Measurements from ENCODE around the gene WT1.

Gene WT1

GRCh38 chr11:32365192-32365591 is 70.1 kb downstream of the WT1 start:
- H3K36me3 ChIP-seq (replicated peaks; ENCODE audit: low read depth, low read length), result no peaks in the 10 kb centered on the region
- TF ChIP-seq EZH2phosphoT487 (IDR thresholded peaks at IDR 0.05; ENCODE audit: low read depth) (no peak), CTCF (IDR thresholded peaks at IDR 0.05; ENCODE audit: low read depth, low read length) (no peak)
- H2AFZ ChIP-seq (ENCODE audit: low read depth, low read length), result no peak overlapping the region
- H4K20me1 ChIP-seq (ENCODE audit: insufficient read depth, low read length), result no peaks in the 10 kb centered on the region
- no peak overlapping the region for H3K4me3 ChIP-seq (ENCODE audit: low read length)
- H3K9ac ChIP-seq (ENCODE audit: low read length), result no peak overlapping the region
- H3K4me1 ChIP-seq (ENCODE audit: low read length), result no peaks in the 10 kb centered on the region
- no peak overlapping the region for H3K4me2 ChIP-seq (ENCODE audit: low read length)
- H3K27me3 ChIP-seq (ENCODE audit: low read depth, low read length), result no peaks in the 10 kb centered on the region
- H3K9me3 ChIP-seq (ENCODE audit: insufficient read depth, low read length), result peaks cover 9% of the 10 kb centered on the region; the same call in 1 of the 2 replicates
- no peaks in the 10 kb centered on the region for H3K79me2 ChIP-seq (ENCODE audit: low read length)
- no peak overlapping the region for H3K27ac ChIP-seq (ENCODE audit: low read length)

- no peak for TF ChIP-seq CTCF (IDR thresholded peaks at IDR 0.05; ENCODE audit: low read depth, low read length)
- TF ChIP-seq EZH2phosphoT487 (IDR thresholded peaks at IDR 0.05; ENCODE audit: low read depth), result no peak
- H3K79me2 ChIP-seq (ENCODE audit: low read length), result no peaks in the 10 kb centered on the region
- no peak overlapping the region for H3K27ac ChIP-seq (ENCODE audit: low read length)
- H3K27me3 ChIP-seq (ENCODE audit: low read depth, low read length), result no peaks in the 10 kb centered on the region
- no peak overlapping the region for H3K4me3 ChIP-seq (ENCODE audit: low read length)
- H3K9ac ChIP-seq (ENCODE audit: low read length), result no peak overlapping the region
- no peak overlapping the region for H2AFZ ChIP-seq (ENCODE audit: low read depth, low read length)
- no peaks in the 10 kb centered on the region for H3K9me3 ChIP-seq (ENCODE audit: insufficient read depth, low read length)
- no peaks in the 10 kb centered on the region for H4K20me1 ChIP-seq (ENCODE audit: insufficient read depth, low read length)
- H3K36me3 ChIP-seq (replicated peaks; ENCODE audit: low read depth, low read length), result no peaks in the 10 kb centered on the region
- no peaks in the 10 kb centered on the region for H3K4me1 ChIP-seq (ENCODE audit: low read length)
- no peak overlapping the region for H3K4me2 ChIP-seq (ENCODE audit: low read length)
Observed at GRCh38 chr11:32358729-32359128, 76.6 kb downstream of the WT1 start.

- Histone ChIP-seq H3K27ac (ENCODE audit: low read length) (no peak overlapping the region), H3K4me3 (ENCODE audit: low read length) (no peak overlapping the region), H3K9me3 (ENCODE audit: insufficient read depth, low read length) (no peaks in the 10 kb centered on the region), H4K20me1 (ENCODE audit: insufficient read depth, low read length) (no peaks in the 10 kb centered on the region), H3K27me3 (ENCODE audit: low read depth, low read length) (no peaks in the 10 kb centered on the region), H3K36me3 (replicated peaks; ENCODE audit: low read depth, low read length) (no peaks in the 10 kb centered on the region), H3K4me2 (ENCODE audit: low read length) (no peak overlapping the region), H3K9ac (ENCODE audit: low read length) (no peak overlapping the region), H3K79me2 (ENCODE audit: low read length) (no peaks in the 10 kb centered on the region), H2AFZ (ENCODE audit: low read depth, low read length) (no peak overlapping the region), H3K4me1 (ENCODE audit: low read length) (no peaks in the 10 kb centered on the region)
- no peak for TF ChIP-seq EZH2phosphoT487 (IDR thresholded peaks at IDR 0.05; ENCODE audit: low read depth)
- TF ChIP-seq CTCF (IDR thresholded peaks at IDR 0.05; ENCODE audit: low read depth, low read length), result no peak
Observed at GRCh38 chr11:32353884-32354283, 81.5 kb downstream of the WT1 start.

- H3K27me3 ChIP-seq (ENCODE audit: low read depth, low read length), result no peaks in the 10 kb centered on the region
- no peaks in the 10 kb centered on the region for H4K20me1 ChIP-seq (ENCODE audit: insufficient read depth, low read length)
- no peak overlapping the region for H3K4me2 ChIP-seq (ENCODE audit: low read length)
- H2AFZ ChIP-seq (ENCODE audit: low read depth, low read length), result no peak overlapping the region
- no peak for TF ChIP-seq CTCF (IDR thresholded peaks at IDR 0.05; ENCODE audit: low read depth, low read length)
- TF ChIP-seq EZH2phosphoT487 (IDR thresholded peaks at IDR 0.05; ENCODE audit: low read depth), result no peak
- H3K4me1 ChIP-seq (ENCODE audit: low read length), result no peaks in the 10 kb centered on the region
- no peak overlapping the region for H3K4me3 ChIP-seq (ENCODE audit: low read length)
- H3K9ac ChIP-seq (ENCODE audit: low read length), result no peak overlapping the region
- H3K79me2 ChIP-seq (ENCODE audit: low read length), result no peaks in the 10 kb centered on the region
- no peaks in the 10 kb centered on the region for H3K9me3 ChIP-seq (ENCODE audit: insufficient read depth, low read length)
- no peak overlapping the region for H3K27ac ChIP-seq (ENCODE audit: low read length)
- H3K36me3 ChIP-seq (replicated peaks; ENCODE audit: low read depth, low read length), result no peaks in the 10 kb centered on the region
Observed at GRCh38 chr11:32348502-32348901, 86.8 kb downstream of the WT1 start.

Measured in OCI-LY3 (cell line).